HUES6 (cell line): ENCODE data around the gene CFAP74.

Experiments used
- H3K27ac ChIP-seq: 2 replicates; pipeline ENCODE4 v1.7.0; 2013; ENCODE audit warnings: low read depth, mild to moderate bottlenecking, low read length, inconsistent platforms
- H3K27me3 ChIP-seq: 2 replicates; pipeline ENCODE4 v1.6.1; 2013; ENCODE audit warnings: low read length; ENCODE audit not compliant: control insufficient read depth, insufficient read depth
- H3K36me3 ChIP-seq: 2 replicates; pipeline ENCODE4 v1.6.1; 2013; ENCODE audit warnings: low read length; ENCODE audit not compliant: control insufficient read depth, insufficient read depth
- H3K4me1 ChIP-seq: 2 replicates; pipeline ENCODE4 v1.6.1; 2013; ENCODE audit warnings: low read length; ENCODE audit not compliant: control insufficient read depth, insufficient read depth
- H3K4me3 ChIP-seq: 2 replicates; pipeline ENCODE4 v1.5.1; 2013; ENCODE audit warnings: low read depth, low read length
- H3K9ac ChIP-seq: one replicate; pipeline ENCODE4 v1.6.1; 2013; ENCODE audit warnings: mild to moderate bottlenecking, low read length
- H3K9me3 ChIP-seq: 2 replicates; pipeline ENCODE4 v1.6.1; 2013; ENCODE audit warnings: low read depth, low read length; ENCODE audit not compliant: control insufficient read depth, insufficient read depth

Gene CFAP74

DNA sequence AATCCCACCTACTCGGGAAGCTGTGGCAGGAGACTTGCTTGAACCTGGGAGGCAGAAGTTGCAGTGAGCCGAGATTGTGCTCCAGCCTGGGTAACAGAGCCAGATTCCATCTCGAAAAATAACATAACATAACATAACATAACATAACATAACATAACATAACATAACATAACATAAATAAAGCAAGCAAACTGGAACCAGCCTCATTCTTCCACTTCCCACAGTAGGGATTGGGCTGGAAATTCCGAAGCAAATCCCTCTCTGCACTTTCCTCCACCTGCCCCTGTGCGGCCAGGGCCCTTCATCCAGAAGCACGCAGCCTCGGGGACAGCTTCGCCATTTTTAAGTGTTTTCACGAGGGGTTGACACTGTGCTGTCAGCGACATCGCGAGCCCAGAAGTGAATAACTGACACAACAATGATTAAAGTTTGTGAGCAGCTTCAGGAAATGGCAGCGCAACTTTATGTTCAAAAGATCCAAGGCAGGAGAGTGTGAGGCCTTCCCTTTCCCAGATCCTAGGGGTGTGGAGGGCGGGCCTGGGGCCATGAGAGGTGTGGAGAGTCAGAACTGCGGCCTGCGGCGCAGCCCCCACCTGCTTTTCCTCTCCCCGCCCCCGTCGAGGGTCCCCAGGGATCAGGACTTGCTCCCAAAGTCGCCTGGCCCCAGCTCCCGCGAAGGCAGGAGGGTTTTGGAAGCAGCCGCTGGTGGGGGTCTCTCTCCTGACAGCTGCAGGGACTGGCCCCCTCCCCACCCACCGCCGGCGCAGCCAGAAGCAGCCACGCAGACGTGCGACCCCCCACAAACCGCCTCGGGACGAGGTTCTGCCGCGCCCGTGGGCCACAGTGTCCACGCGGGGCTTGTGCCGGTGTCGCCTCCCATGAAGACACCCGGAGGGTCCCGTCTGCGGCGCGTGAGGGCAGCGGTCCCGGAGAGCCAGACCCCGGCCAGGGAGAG is 14.9 kb upstream of the CFAP74 start:
- no peak overlapping the region for H3K27ac ChIP-seq
- H3K9ac ChIP-seq, result no peak overlapping the region

DNA sequence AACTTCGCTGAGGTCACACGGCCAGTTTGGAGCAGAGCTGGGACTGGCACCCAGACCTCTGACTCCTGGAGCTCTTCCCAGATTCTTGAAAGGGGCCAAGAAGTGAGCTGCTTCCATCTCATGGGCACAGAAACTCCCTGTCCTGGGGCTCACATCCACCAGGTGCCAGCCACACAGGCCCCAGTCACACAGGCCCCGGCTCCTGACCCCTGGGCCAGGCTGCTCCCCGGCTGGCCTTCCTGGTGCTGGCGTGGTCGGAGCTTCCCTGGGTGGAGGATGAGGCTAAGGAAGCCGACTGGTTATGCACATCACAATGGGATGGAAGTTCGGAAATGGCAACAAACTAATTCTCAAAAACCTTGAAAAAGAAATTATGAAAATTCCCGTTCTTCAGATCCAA is 12.5 kb upstream of the CFAP74 start:
- Histone ChIP-seq H3K4me3 (no peak overlapping the region), H3K36me3 (no peaks in the 10 kb centered on the region), H3K9me3 (no peaks in the 10 kb centered on the region), H3K27ac (no peak overlapping the region), H3K9ac (no peak overlapping the region), H3K27me3 (peaks cover 42% of the 10 kb centered on the region), H3K4me1 (peaks cover 11% of the 10 kb centered on the region)

More for the DNA sequence above, 14.9 kb upstream of the CFAP74 start:
- H3K36me3 ChIP-seq, result no peaks in the 10 kb centered on the region
- H3K4me3 ChIP-seq, result peak overlapping the region; percentile 53
- H3K27me3 ChIP-seq, result peaks cover 55% of the 10 kb centered on the region
- H3K4me1 ChIP-seq, result peaks cover 11% of the 10 kb centered on the region
- H3K9me3 ChIP-seq, result no peaks in the 10 kb centered on the region

DNA sequence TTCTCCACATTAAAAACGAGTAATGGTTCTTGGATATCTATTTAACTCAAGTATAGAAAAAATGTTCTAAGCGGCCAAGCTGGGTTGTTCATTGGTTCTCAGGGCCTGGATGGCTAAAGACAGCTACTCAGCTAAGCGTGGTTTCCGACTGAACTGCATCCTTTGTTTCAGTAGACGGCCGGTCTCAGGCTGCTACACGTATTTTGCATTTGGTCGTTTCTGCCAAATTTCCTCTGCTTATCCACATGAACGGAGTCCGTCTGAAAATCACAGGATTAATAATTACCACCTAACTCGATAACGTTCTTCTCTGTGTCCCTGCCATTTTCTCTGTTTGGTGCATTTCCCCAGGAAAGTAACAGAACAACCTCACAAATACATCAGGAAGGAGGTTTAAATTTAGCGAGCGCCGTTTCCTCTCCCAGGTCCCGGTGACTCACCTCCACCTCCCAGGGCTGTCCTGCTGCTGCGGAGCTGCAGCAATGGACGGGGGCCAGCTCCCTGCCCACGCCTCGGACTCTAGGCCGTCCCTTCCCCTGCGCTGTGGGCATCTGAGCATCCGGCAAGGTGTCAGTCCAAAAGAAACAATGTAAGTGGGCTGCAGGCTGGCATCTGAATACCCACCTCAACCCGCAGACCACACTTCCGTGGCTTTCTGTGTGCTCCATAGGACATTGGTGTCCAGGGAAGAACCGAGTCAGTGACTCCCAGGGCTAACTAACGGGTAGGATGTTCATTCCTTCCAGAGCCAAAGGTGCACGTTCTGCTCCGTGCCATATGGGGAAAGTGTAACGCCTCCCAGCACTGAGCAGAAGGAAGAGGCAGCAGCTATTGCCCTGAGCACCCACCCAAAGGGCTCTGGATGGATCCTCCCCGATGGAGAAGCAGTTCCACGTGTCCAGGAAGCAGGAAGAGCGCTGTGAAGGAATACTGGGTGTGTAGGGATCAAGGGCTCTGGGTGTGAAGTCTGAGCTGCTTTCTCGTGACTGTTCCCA is 11.5 kb upstream of the CFAP74 start:
- peaks cover 31% of the 10 kb centered on the region for H3K27me3 ChIP-seq

DNA sequence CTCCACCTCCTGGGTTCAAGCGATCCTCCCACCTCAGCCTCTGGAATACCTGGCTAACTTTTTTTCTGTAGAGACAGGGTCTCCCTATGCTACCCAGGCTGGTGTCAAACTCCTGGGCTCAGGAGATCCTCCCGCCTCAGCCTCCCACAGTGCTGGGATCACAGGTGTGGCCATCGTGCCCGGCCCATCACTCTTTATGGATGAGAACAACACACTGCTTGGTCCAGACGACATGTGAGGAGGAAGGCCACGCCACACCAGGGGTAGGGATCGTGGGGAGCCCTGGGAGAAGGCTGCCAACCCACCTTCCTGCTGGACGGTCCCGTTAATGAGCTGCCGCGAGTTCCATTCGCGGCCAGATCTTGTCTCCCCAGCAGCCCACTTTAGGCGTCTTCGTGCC is 10.6 kb upstream of the CFAP74 start:
- Histone ChIP-seq H3K4me1 (peaks cover 11% of the 10 kb centered on the region), H3K36me3 (no peaks in the 10 kb centered on the region), H3K4me3 (no peak overlapping the region), H3K27me3 (peaks cover 25% of the 10 kb centered on the region), H3K9ac (no peak overlapping the region), H3K27ac (no peak overlapping the region), H3K9me3 (no peaks in the 10 kb centered on the region)

More for the DNA sequence above, 11.5 kb upstream of the CFAP74 start:
- no peak overlapping the region for H3K27ac ChIP-seq
- no peak overlapping the region for H3K9ac ChIP-seq
- H3K4me3 ChIP-seq, result no peak overlapping the region
- peaks cover 11% of the 10 kb centered on the region for H3K4me1 ChIP-seq
- H3K9me3 ChIP-seq, result no peaks in the 10 kb centered on the region
- no peaks in the 10 kb centered on the region for H3K36me3 ChIP-seq

DNA sequence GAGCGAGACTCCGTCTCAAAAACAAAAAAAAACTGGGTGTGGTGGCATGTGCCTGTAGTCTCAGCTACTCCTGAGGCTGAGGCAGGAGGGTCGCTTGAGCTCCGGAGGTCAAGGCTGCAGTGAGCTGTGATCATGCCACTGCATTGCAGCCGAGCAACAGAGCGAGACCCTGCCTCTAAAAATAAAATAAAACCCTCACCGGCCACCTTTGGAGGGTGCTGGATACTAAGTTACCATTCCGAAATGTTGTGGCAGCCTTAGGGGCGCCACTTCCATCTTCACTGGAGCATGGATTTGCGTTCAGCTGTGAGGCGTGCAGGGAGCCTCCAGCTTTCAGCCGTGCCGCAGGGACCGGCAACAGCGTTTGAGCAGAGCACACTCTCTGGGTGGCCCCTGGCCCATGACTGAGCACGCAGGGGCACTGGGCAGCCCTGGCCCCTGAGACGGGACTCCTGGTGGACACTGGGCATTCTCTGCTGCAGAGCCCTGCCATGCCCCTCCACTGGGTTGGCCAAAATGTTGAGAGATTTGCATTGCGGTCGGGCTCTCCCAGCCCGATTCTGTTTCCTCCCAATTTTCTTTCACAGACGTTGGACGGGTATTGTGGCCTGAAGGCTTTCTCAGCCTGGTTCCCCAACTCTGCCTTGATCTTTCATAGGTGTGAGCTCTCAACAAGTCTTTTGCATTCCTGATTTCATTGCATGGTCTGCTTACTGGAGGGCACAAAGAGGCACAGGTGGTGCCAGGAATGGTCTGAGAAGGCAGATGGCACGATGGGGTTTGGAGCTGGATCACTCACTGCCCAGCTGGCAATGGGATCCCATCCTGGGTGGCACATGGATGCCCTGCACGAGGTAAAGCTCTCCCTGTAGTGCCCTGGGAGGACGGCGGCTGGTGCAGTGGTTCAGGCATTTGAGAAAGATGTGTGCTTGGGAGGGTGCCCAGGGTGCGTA is 5.8 kb upstream of the CFAP74 start:
- H3K4me1 ChIP-seq, result no peaks in the 10 kb centered on the region
- H3K9ac ChIP-seq, result no peak overlapping the region
- H3K9me3 ChIP-seq, result no peaks in the 10 kb centered on the region
- no peaks in the 10 kb centered on the region; the same call in 1 of the 2 replicates for H3K27me3 ChIP-seq
- H3K27ac ChIP-seq, result no peak overlapping the region
- no peak overlapping the region for H3K4me3 ChIP-seq
- H3K36me3 ChIP-seq, result no peaks in the 10 kb centered on the region

DNA sequence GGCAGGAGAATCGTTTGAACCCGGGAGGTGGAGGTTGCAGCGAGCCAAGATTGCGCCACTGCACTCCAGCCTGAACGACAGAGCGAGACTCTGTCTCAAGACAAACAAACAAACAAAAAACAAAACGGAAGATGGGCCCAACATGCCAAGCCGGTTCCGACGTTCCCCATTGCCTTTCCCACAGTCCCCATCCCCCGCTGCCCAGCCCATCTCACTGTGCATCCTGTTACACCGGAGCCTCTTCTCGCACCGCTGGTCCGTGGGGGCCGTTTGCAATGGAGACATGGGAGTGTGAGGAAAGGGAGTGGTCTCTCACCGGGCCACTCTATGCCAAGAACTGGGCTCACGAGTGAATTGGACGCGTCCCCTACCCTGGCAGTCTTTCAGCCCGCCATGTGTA is 1.3 kb upstream of the CFAP74 start:
- no peaks in the 10 kb centered on the region for H3K27me3 ChIP-seq
- peaks cover 8% of the 10 kb centered on the region; the same call in 1 of the 2 replicates for H3K4me1 ChIP-seq
- no peak overlapping the region for H3K9ac ChIP-seq

DNA sequence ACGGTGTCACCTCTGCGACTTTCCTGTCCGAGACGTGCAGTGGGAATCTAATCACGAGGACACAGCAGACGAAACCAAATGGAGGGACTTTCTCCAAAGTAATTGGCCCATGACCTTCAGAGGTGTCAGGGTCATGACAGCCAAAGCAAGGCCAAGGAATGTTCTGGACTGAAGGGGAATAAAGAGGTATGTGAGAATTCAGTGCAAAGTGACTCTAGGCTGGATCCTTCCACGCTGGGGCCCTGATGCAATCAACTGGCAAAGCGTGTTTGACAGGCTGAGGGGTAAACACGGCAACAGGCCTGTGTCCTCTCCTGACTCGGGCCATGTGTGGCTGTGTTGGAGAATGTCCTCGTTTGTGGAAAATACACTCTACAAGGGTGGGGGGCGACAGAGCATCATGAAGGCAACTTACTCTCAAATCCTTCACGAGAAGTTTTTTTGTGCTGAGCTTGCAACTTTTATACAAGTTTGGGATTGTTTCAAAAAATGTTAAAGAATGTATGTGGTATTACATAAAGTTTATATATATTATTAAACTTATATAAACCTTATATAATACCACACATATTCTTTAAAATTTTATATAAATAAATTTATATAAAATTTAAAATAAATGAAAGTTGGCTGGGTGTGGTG is 1.7 kb downstream of the CFAP74 start:
- Histone ChIP-seq H3K9me3 (no peaks in the 10 kb centered on the region), H3K4me3 (no peak overlapping the region), H3K4me1 (peaks cover 8% of the 10 kb centered on the region; the same call in 1 of the 2 replicates), H3K9ac (no peak overlapping the region), H3K36me3 (no peaks in the 10 kb centered on the region), H3K27ac (no peak overlapping the region), H3K27me3 (no peaks in the 10 kb centered on the region)

More for the DNA sequence above, 1.3 kb upstream of the CFAP74 start:
- Histone ChIP-seq H3K4me3 (no peak overlapping the region), H3K9me3 (no peaks in the 10 kb centered on the region), H3K36me3 (no peaks in the 10 kb centered on the region), H3K27ac (no peak overlapping the region)

DNA sequence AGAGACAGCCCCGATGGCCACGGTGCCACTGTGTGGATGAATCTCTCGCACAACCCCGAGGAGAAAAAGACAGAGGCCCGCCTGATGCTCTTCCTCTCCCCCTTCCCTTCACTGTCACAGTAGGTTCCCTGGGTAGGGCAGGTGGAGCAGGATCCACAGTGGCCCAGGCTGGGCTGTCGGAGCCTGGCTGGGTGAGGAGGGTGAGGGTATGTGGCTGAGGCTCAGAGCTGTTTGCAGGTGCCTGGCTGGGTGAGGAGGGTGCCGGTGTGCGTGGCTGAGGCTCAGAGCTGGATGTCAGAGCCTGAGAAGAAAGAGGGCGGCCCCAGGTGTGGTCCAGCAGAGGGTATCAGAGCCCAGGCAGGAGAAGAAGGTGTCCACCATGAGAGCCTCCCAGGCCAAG is 2.7 kb downstream of the CFAP74 start:
- Histone ChIP-seq H3K4me3 (no peak overlapping the region), H3K9ac (no peak overlapping the region), H3K9me3 (no peaks in the 10 kb centered on the region), H3K27me3 (no peaks in the 10 kb centered on the region), H3K4me1 (peaks cover 8% of the 10 kb centered on the region; the same call in 1 of the 2 replicates), H3K36me3 (no peaks in the 10 kb centered on the region), H3K27ac (no peak overlapping the region)

DNA sequence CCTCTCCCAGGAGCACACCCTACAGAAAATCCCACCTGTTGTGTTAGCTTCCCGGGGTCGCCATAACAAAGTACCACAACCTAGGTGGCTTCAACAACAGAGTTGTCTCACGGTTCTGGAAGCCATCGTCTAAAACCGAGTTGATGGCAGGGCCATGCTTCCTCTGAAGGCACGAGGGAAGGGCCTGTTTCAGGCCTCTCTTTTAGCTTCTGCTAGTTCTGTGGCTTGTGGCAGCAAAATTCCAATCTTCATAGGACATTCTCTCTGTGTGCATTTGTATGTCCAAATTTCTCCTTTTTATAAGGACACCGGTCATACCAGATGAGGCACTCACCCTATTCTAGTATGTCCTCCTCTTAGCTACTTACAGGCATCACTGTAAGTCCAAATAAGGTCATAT is 3.2 kb downstream of the CFAP74 start:
- H3K9ac ChIP-seq, result no peak overlapping the region
- H3K9me3 ChIP-seq, result no peaks in the 10 kb centered on the region
- no peak overlapping the region for H3K4me3 ChIP-seq
- no peaks in the 10 kb centered on the region for H3K27me3 ChIP-seq
- H3K4me1 ChIP-seq, result peaks cover 8% of the 10 kb centered on the region; the same call in 1 of the 2 replicates
- H3K27ac ChIP-seq, result no peak overlapping the region
- no peaks in the 10 kb centered on the region for H3K36me3 ChIP-seq

DNA sequence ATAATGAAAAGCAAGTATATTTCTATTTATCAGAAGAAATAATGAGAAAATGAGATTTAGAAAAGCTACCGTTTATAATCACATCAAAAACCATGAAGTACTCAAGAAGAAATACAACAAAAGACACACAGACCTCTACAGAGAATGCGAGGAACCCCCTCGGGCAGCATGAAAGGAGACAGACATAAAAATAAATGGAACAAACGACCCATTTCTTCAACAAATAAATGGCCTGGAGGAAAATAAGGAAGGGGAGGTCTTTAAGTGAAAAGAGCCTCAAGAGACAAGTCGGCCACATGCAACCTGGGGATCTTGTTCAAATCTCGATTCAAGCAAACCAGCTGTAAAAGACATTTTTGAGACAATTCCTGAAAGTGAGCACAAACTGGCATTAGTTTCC is 6.0 kb downstream of the CFAP74 start:
- H3K36me3 ChIP-seq, result no peaks in the 10 kb centered on the region
- H3K9me3 ChIP-seq, result no peaks in the 10 kb centered on the region
- no peaks in the 10 kb centered on the region for H3K27me3 ChIP-seq
- H3K27ac ChIP-seq, result no peak overlapping the region
- H3K4me1 ChIP-seq, result no peaks in the 10 kb centered on the region
- no peak overlapping the region for H3K9ac ChIP-seq
- no peak overlapping the region for H3K4me3 ChIP-seq
